Stimulated activated naive CD8-positive, alpha-beta T cell treated with anti-CD3 and anti-CD28 coated beads, Interleukin-15, Interleukin-2, amounts not matched to agents 100 ng/mL and 50 ng/mL, for 24 hours (primary cell): ENCODE data around the gene LAP3.

Experiments used
- H3K27ac Mint-ChIP-seq: one replicate; pipeline ENCODE4 v1.8.0; 2021; ENCODE audit warnings: mild to moderate bottlenecking, mixed read lengths
- H3K27me3 Mint-ChIP-seq: one replicate; pipeline ENCODE4 v1.8.0; 2021; ENCODE audit warnings: mixed read lengths
- H3K36me3 Mint-ChIP-seq: one replicate; pipeline ENCODE4 v1.8.0; 2021; ENCODE audit warnings: low read depth, mixed read lengths
- H3K4me1 Mint-ChIP-seq: one replicate; pipeline ENCODE4 v1.8.0; 2021; ENCODE audit warnings: low read depth, mixed read lengths
- H3K4me3 Mint-ChIP-seq: one replicate; pipeline ENCODE4 v1.8.0; 2021; ENCODE audit warnings: mild to moderate bottlenecking, mixed read lengths
- H3K9me3 Mint-ChIP-seq: one replicate; pipeline ENCODE4 v1.8.0; 2021; ENCODE audit warnings: mixed read lengths

LAP3 gene

DNA sequence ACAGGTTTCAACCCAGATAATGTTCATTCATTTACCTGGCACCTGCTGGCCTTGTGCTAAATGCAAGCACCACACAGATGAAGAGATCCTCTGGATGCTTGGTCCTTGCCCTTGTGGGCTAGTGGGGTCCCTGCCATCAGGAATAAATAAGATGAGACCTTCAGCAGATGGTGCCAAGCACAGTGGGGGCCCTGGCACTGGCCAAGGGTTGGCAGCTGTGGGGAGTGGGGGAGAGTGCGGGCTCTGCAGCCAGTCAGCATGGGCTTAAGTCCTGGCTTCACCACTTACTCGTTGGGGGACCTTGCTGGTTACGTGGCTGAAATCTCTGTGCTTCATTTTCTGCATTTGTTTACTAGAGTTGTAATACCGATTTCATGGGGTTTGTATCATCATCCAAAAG lies 6.9 kb downstream of the LAP3 start:
- no peak overlapping the region for H3K27ac Mint-ChIP-seq
- H3K9me3 Mint-ChIP-seq: no peaks in the 10 kb centered on the region
- peaks cover 90% of the 10 kb centered on the region for H3K36me3 Mint-ChIP-seq
- no peak overlapping the region for H3K4me3 Mint-ChIP-seq
- H3K4me1 Mint-ChIP-seq: peaks cover 15% of the 10 kb centered on the region
- H3K27me3 Mint-ChIP-seq: no peaks in the 10 kb centered on the region

DNA sequence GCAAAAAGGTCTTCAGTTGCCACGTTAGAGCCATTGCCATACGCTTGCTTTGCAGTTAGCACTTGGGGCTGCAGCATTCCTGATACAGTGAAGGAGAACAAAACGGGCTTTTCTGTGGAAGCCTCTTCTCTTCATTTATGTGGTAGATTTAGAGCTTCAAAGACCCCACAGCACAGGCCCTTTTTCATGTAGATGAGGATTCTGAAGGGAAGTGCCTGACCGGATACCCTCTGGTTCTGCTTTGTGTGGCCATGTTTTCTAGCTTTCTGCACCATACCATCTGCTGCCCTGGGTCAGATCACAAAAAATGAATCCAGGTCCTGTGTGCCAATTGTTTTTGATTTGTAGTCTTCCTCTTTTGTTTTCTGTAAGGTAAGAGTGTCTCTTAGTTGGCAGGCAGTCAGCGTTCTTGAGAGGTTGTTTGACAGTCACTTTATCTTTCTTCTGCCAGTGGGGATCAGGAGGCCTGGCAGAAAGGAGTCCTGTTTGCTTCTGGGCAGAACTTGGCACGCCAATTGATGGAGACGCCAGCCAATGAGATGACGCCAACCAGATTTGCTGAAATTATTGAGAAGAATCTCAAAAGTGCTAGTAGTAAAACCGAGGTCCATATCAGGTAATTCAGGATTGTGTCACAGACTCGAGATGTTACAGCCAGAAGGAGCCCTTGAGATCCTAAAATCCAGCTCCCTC lies 7.7 kb downstream of the LAP3 start:
- H3K4me1 Mint-ChIP-seq: peaks cover 8% of the 10 kb centered on the region
- H3K36me3 Mint-ChIP-seq: peaks cover 91% of the 10 kb centered on the region
- no peaks in the 10 kb centered on the region for H3K27me3 Mint-ChIP-seq
- H3K9me3 Mint-ChIP-seq: no peaks in the 10 kb centered on the region
- H3K4me3 Mint-ChIP-seq: no peak overlapping the region
- no peak overlapping the region for H3K27ac Mint-ChIP-seq

DNA sequence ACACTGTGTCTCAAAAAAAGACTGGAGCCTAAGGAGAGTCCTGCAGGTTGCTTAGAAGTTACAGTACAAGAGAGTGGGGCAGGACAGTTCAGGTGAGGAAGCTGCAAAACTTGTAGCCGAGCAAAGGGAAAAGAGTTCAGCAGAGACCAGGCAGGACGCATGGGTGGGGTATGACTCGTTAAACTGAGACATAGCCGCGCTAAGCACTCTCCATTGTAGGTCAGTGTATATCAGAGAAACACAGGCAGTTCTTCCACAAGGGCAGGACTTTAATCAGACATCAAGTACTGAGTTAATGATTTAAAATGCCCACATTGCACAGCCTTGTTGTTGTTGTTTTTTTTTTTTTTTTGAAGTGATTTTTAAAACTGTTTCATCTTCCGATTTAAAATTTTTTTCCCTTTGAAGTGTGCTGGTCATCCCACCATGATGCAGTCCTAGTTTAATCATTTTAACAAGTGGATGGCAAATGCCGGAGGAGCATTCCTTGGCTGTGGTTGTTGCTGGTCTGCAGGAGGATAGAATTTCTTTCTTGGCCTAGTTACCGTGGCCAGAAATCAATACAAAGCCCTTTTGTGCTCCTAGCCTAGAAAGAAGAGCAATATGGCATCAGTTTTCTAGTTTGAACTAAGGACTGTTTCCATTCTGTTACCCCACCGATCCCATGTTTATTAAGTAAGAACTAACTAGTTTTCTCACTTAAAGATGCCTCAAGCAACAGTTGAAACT lies 10.3 kb downstream of the LAP3 start:
- no peaks in the 10 kb centered on the region for H3K9me3 Mint-ChIP-seq
- H3K27ac Mint-ChIP-seq: no peak overlapping the region
- peaks cover 82% of the 10 kb centered on the region for H3K36me3 Mint-ChIP-seq
- H3K4me1 Mint-ChIP-seq: peaks cover 8% of the 10 kb centered on the region
- H3K4me3 Mint-ChIP-seq: no peak overlapping the region
- no peaks in the 10 kb centered on the region for H3K27me3 Mint-ChIP-seq

DNA sequence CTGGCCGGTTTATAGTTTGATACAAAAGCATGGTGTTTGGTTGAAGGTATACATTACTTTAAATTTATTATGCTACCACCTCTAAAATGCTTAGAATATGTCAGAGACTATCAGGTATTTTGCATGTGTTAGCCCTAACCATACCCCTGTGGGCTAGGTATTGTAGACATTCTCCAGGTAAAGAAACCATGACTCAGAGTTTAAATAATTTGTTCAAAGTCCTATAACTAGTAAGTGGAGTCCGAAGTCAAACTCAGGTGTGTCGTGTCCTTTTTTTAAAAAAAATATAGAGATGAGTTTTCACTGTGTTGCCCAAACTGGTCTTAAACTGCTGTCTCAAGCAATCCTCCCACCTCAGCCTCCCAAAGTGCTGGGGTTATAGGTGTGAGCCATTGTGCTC lies 12.4 kb downstream of the LAP3 start:
- no peak overlapping the region for H3K4me3 Mint-ChIP-seq
- H3K27me3 Mint-ChIP-seq: no peaks in the 10 kb centered on the region
- peaks cover 12% of the 10 kb centered on the region for H3K4me1 Mint-ChIP-seq
- no peak overlapping the region for H3K27ac Mint-ChIP-seq
- H3K36me3 Mint-ChIP-seq: peaks cover 80% of the 10 kb centered on the region
- H3K9me3 Mint-ChIP-seq: no peaks in the 10 kb centered on the region

DNA sequence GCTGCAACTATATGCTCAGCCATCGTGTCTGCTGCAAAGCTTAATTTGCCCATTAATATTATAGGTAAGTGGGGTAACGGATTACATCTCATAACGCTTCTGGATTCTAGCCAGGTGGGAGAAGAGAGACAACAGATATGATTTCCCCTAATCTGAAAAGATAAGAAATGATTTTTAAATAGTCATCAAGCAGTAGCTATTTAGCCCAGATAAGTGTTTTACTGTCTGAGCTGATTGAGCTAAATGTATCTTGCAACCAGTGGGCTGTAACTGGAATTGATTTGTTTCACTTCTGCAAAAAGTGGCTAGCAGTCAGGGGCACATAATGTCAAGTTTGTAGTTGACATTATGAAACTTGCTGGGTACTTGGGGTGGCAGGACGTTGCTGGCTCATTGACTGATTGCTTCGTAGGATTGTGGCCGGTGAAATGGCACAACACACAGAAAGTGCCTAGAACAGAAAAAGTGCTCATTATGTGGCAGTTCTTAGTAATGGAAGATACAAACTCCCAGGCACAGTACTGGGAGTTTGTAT lies 18.5 kb downstream of the LAP3 start:
- no peaks in the 10 kb centered on the region for H3K27me3 Mint-ChIP-seq
- H3K9me3 Mint-ChIP-seq: no peaks in the 10 kb centered on the region
- H3K4me1 Mint-ChIP-seq: peaks cover 20% of the 10 kb centered on the region
- H3K27ac Mint-ChIP-seq: no peak overlapping the region
- H3K4me3 Mint-ChIP-seq: no peak overlapping the region
- H3K36me3 Mint-ChIP-seq: peaks cover 78% of the 10 kb centered on the region

DNA sequence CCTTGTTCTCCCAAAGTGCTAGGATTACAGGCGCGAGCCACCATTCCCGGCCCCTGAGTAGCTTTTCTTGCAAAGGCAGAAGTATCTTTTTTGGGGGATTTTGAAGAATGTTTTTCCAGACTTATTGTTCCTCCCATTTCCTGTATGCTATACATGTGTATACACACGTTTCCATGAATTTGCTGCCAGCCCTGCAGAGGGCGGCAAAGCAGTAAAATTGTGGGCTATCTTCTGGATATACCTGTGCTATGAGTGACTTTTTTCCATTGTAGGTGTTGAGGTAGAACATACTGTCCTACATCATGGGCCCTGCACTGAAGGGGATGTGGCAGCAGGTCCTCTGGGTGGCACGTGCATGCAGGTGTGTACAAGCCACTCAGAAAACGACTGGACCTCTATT lies 20.5 kb downstream of the LAP3 start:
- no peaks in the 10 kb centered on the region for H3K9me3 Mint-ChIP-seq
- no peaks in the 10 kb centered on the region for H3K27me3 Mint-ChIP-seq
- peaks cover 10% of the 10 kb centered on the region for H3K4me1 Mint-ChIP-seq
- no peak overlapping the region for H3K4me3 Mint-ChIP-seq
- no peak overlapping the region for H3K27ac Mint-ChIP-seq
- H3K36me3 Mint-ChIP-seq: peaks cover 78% of the 10 kb centered on the region

DNA sequence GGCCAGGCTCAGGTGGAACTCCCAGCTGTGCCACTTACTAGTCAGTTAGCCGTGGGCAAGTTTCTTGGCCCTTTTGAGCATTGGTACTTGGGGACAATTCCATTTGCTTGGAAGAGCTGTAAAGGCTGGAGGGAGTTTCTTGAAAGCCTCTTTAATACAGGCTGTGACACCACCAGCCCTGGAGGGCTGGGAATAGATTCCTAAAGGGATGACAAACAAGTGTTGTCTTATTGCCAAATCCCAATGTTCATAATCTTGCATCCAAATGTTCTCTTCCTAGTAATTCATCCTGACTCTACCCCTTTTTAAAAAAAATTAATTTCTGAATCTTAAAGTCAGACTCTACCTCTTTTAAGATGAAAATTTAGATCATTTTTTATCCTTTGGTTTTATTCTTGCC lies 22.8 kb downstream of the LAP3 start:
- Mint-ChIP-seq H3K36me3 (peaks cover 65% of the 10 kb centered on the region), H3K9me3 (no peaks in the 10 kb centered on the region), H3K27ac (no peak overlapping the region), H3K4me3 (no peak overlapping the region), H3K27me3 (no peaks in the 10 kb centered on the region), H3K4me1 (peaks cover 7% of the 10 kb centered on the region)

DNA sequence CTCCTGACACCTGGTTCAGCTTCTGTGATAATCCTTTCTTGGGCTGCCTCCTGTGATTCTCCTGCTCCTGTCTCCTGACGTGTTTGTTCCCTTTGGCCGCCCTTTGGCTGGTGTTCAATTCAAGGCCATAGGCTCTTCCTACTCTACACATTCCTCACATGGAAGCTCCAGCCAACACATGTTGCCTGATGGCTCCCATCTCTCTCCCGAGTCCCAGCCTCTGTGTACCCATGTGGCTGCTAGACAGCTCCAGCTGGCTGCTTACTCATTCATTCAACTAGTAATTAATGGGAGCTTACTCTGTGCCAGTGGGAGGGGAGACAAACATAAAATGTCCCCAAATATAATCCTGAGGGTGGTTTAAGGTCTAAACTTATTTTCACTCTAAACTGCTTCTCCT lies 28.2 kb downstream of the LAP3 start:
- Mint-ChIP-seq H3K27me3 (no peaks in the 10 kb centered on the region), H3K36me3 (peaks cover 49% of the 10 kb centered on the region), H3K9me3 (no peaks in the 10 kb centered on the region), H3K4me1 (no peaks in the 10 kb centered on the region), H3K4me3 (no peak overlapping the region), H3K27ac (no peak overlapping the region)

DNA sequence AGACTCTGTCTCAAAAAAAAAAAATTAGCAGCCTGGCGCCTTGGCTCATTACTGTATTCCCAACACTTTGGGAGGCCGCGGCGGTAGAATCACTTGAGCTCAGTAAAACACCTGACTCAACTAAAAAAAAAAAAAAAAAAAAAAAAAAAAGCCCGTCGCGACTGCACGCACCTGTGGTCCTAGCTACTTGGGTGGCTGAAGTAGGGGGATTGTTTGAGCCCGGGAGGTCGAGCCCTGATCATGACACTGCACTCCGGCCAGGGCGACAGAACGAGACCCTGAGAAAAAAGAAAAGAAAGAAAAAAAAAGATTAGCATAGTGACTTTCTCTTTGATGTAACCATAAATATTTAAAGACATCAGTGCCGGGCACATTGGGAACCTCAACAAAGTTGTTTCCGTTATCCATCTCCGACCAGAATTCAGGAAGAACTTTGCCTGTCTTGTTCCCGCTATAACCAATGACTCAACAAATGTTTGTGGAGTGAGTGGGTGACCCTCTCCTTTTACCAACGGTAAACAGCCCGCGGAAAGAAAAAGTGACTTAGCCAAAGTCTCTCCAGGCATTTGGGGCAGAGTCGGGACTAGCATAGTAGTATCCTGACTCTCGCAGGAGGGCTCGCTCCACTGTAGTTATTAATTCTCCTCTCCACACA lies 36.9 kb downstream of the LAP3 start:
- peaks cover 33% of the 10 kb centered on the region for H3K36me3 Mint-ChIP-seq
- no peaks in the 10 kb centered on the region for H3K27me3 Mint-ChIP-seq
- H3K4me3 Mint-ChIP-seq: peak overlapping the region; percentile 100
- peaks cover 35% of the 10 kb centered on the region for H3K4me1 Mint-ChIP-seq
- H3K27ac Mint-ChIP-seq: peak overlapping the region; percentile 99
- H3K9me3 Mint-ChIP-seq: no peaks in the 10 kb centered on the region

DNA sequence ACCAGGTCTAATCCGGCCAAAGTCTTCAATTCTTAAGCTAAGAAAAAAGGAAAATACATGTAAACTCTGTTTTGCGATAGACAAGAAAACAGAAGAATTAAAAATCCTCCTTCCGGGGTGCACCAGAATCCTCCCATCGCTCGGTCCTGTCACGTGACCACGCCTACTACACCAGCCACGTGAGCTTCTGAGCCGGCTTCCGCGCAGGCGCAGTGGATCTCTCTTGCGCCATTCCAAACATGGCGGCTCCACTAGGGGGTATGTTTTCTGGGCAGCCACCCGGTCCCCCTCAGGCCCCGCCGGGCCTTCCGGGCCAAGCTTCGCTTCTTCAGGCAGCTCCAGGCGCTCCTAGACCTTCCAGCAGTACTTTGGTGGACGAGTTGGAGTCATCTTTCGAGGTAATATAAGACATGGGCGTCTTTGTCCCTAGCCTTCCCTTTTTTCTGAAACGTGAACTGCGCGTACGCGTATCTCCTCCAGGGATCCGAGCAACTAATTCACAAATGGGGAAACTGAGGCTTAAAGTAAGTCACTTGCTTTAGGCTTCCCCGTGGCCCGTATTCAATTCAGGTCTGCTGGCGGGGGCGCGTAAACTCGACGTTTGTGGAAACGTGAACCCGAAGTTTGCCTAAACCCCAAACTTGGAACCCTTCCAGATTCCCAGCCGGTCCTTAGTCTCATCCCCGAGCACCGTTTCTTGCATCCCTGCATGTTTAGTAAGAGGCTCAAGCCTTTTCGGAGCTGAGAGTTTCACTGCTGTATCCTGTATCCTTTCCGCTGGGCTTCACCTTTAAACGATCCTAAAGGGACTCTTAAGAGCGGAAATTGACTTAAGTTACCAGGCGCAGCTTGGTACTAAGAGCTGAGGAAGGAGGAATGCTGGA lies 37.7 kb downstream of the LAP3 start, which contains the start of gene MED28:
TSS of gene MED28 (plus strand) at position 226 of the 884 bp plus-strand sequence. CDS start at position 240, 14 bp downstream.
- Mint-ChIP-seq H3K4me1 (peaks cover 40% of the 10 kb centered on the region), H3K27ac (peak within 1 kb of the TSS; percentile 99), H3K27me3 (no peaks in the 10 kb centered on the region), H3K36me3 (peaks cover 40% of the 10 kb centered on the region), H3K9me3 (no peaks in the 10 kb centered on the region), H3K4me3 (peak within 1 kb of the TSS; percentile 100)

DNA sequence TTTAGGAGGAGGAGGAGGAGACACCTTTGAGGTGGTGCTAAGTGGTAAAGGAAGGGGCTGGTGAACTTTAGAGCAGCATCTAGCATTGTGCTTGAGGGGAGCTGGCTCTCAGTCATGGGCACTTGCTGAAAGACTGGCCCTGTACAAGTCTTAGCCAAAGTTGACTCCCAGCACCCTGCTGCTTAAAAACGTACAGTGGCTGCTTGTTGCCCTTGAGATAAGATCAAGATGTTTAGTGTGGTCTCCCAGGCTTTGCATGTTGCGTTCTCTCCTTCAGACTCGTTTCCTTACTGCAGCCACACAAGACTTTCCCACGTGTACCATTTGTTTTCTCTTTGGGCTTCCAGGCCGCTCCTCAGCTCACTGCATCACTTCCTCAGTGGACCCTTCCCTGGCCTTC lies 39.3 kb downstream of the LAP3 start:
- peak overlapping the region; percentile 80 for H3K27ac Mint-ChIP-seq
- H3K9me3 Mint-ChIP-seq: no peaks in the 10 kb centered on the region
- peaks cover 44% of the 10 kb centered on the region for H3K36me3 Mint-ChIP-seq
- H3K4me1 Mint-ChIP-seq: peaks cover 40% of the 10 kb centered on the region
- H3K4me3 Mint-ChIP-seq: peak overlapping the region; percentile 82
- H3K27me3 Mint-ChIP-seq: no peaks in the 10 kb centered on the region

DNA sequence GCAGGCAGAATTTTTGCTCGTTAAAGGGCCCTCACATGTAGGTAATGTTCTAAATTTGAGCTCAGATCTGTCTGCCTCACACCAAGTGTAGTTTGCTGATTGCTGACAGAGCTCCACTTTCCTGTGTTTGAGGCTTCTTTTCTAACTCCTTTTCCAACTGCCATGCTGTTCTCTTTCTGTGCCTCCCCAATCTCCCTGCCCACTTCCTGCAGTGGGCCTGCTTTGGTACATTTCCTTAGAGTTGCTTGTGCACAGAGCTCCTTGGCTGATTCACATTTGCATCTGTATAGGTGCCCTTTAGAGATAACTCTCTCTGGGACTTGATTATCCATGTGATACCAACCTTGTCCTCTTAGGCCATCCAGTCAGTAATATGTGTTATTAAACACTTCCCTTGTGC lies 41.9 kb downstream of the LAP3 start:
- Mint-ChIP-seq H3K4me1 (peaks cover 43% of the 10 kb centered on the region), H3K27ac (peak overlapping the region; percentile 77), H3K36me3 (peaks cover 67% of the 10 kb centered on the region), H3K27me3 (no peaks in the 10 kb centered on the region), H3K4me3 (peak overlapping the region; percentile 50), H3K9me3 (no peaks in the 10 kb centered on the region)

DNA sequence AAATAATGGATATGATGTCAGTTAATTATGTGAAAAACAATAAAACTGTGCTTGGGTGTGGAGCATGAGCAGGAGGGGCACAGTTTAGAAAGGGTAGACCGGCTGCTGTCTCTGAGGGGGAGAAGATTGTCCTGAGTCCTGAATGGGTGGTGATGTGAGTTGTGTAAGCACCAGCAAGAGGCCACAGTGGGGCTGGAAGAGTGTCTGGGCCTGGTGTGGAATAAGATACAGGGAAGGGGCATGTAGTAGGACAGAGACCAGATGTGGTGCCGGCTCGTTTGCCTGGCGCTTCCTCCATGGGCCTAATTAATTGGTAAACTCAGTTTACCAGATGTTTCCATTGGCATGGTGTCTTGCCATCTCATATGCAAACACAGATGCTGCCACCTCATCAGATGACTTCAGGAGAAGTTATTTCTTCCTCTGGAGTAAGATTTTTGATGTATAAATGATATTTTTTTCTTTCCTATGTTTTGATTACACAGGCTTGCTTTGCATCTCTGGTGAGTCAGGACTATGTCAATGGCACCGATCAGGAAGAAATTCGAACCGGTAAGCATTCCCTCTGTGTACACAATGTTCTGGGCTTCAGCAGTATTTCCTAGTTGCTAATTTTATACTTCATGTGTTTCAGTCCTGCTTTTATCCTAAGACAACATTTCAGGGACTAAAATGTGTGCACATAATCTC lies 42.6 kb downstream of the LAP3 start:
- Mint-ChIP-seq H3K4me3 (no peak overlapping the region), H3K36me3 (peaks cover 69% of the 10 kb centered on the region)

DNA sequence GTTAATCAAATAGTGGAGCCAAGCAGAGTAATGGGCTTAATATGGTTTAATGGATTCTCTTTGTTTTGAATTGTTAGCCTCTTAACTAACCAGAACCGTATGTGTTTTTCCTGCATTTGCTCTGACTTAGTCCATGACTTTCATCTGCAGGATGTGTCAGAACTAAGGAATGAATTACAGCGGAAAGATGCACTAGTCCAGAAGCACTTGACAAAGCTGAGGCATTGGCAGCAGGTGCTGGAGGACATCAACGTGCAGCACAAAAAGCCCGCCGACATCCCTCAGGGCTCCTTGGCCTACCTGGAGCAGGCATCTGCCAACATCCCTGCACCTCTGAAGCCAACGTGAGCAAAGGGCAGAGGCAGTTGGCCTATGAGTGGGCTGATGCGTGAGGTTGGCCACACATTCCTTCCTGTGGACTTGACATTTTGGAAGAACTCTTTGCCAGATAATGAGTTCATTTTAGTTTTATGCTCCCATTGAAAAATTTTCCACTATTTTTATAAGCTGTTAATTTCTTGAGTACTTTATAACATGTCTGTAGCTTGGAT lies 46.5 kb downstream of the LAP3 start:
- Mint-ChIP-seq H3K27ac (no peak overlapping the region), H3K4me3 (no peak overlapping the region), H3K9me3 (no peaks in the 10 kb centered on the region), H3K27me3 (no peaks in the 10 kb centered on the region), H3K4me1 (peaks cover 12% of the 10 kb centered on the region), H3K36me3 (peaks cover 82% of the 10 kb centered on the region)

More for the DNA sequence above, 42.6 kb downstream of the LAP3 start:
- Mint-ChIP-seq H3K27me3 (no peaks in the 10 kb centered on the region), H3K9me3 (no peaks in the 10 kb centered on the region), H3K27ac (peak overlapping the region; percentile 77), H3K4me1 (peaks cover 36% of the 10 kb centered on the region)
